Effector memory CD8-positive, alpha-beta T cell (primary cell): ENCODE data around the gene ATOH1.

ENCODE experiments used
- ATAC-seq: fragments of 150-1000 bp; cut with Tn5 transposase; replicated peaks from 2 replicates; pipeline ENCODE4 v1.10.0; 2021; ENCODE audit warnings: mild to moderate bottlenecking, moderate library complexity
- DNase-seq, 3 experiments: peaks; one replicate each; pipeline ENCODE4 v3.0.0; 2021
- H3K27ac Mint-ChIP-seq, 2 donors: one replicate each; pipeline ENCODE4 v1.8.0; 2022; ENCODE audit warnings: mild to moderate bottlenecking in 2 of 2, mixed read lengths in 2 of 2, moderate library complexity in 2 of 2
- H3K27me3 Mint-ChIP-seq, 2 donors: one replicate each; pipeline ENCODE4 v1.8.0; 2022; ENCODE audit warnings: mixed read lengths in 2 of 2
- H3K36me3 Mint-ChIP-seq: one replicate; pipeline ENCODE4 v1.8.0; 2022; ENCODE audit warnings: mild to moderate bottlenecking, moderate library complexity, mixed read lengths; ENCODE audit not compliant: insufficient read depth
- H3K4me1 Mint-ChIP-seq, 2 donors: one replicate each; pipeline ENCODE4 v1.8.0; 2022; ENCODE audit warnings: low read depth in 2 of 2, mixed read lengths in 2 of 2
- H3K4me3 Mint-ChIP-seq, 2 donors: one replicate each; pipeline ENCODE4 v1.8.0; 2022; ENCODE audit warnings: mild to moderate bottlenecking in 2 of 2, mixed read lengths in 2 of 2, moderate library complexity in 2 of 2
- H3K9me3 Mint-ChIP-seq, 2 donors: one replicate each; pipeline ENCODE4 v1.8.0; 2022; ENCODE audit warnings: mixed read lengths in 2 of 2
- total RNA-seq, 9 experiments: gene quantifications; one replicate each; lab custom pipeline; 2026; lab: John Stamatoyannopoulos, UW

Gene ATOH1
- 0 to 0.12 (median 0) reads per million in 9 experiments for total RNA-seq

- H3K27ac Mint-ChIP-seq, result no peak within 1 kb of the TSS
- no peak for ATAC-seq
- peaks cover 0 to 10% of the 10 kb centered on the region in 2 donors for H3K9me3 Mint-ChIP-seq
These were observed at the start of gene ATOH1 for GRCh38 chr4:93828332-93828994. Gene ATOH1 (plus strand): TSS chr4:93828753. CDS start chr4:93828927, 174 bp downstream.

GRCh38 chr4:93779228-93779627 is 49.3 kb upstream of the ATOH1 start:
- H3K4me3 Mint-ChIP-seq, result no peak overlapping the region
- H3K27me3 Mint-ChIP-seq, result no peaks in the 10 kb centered on the region
- peaks cover 0 to 15% of the 10 kb centered on the region in 2 donors for H3K9me3 Mint-ChIP-seq
- ATAC-seq (no peak), DNase-seq (no peak)
- no peaks in the 10 kb centered on the region for H3K36me3 Mint-ChIP-seq
- no peaks in the 10 kb centered on the region for H3K4me1 Mint-ChIP-seq
- H3K27ac Mint-ChIP-seq, result no peak overlapping the region

More at GRCh38 chr4:93828332-93828994, at the start of gene ATOH1:
- Mint-ChIP-seq H3K4me3 (peak within 1 kb of the TSS in 1 of 2 donors; percentile 45), H3K27me3 (peaks cover 54 to 70% of the 10 kb centered on the region in 2 donors), H3K36me3 (no peaks in the 10 kb centered on the region), H3K4me1 (peaks cover 0 to 3% of the 10 kb centered on the region in 2 donors)
- DNase-seq, result no peak

GRCh38 chr4:93780080-93780479 is 48.5 kb upstream of the ATOH1 start:
- Mint-ChIP-seq H3K9me3 (peaks cover 0 to 15% of the 10 kb centered on the region in 2 donors), H3K4me1 (no peaks in the 10 kb centered on the region), H3K36me3 (no peaks in the 10 kb centered on the region), H3K27me3 (no peaks in the 10 kb centered on the region), H3K4me3 (no peak overlapping the region), H3K27ac (no peak overlapping the region)
- DNase-seq (no peak), ATAC-seq (no peak)

- Mint-ChIP-seq H3K27ac (no peak overlapping the region), H3K4me1 (no peaks in the 10 kb centered on the region)
- ATAC-seq, result no peak
These were observed 47.4 kb upstream of the ATOH1 start for GRCh38 chr4:93781198-93781597.

GRCh38 chr4:93786149-93786548 is 42.4 kb upstream of the ATOH1 start:
- Mint-ChIP-seq H3K9me3 (no peaks in the 10 kb centered on the region), H3K27me3 (no peaks in the 10 kb centered on the region), H3K27ac (no peak overlapping the region), H3K36me3 (no peaks in the 10 kb centered on the region), H3K4me1 (no peaks in the 10 kb centered on the region), H3K4me3 (no peak overlapping the region)
- ATAC-seq, result no peak
- DNase-seq, result no peak

More at GRCh38 chr4:93781198-93781597, 47.4 kb upstream of the ATOH1 start:
- no peak for DNase-seq
- Mint-ChIP-seq H3K36me3 (no peaks in the 10 kb centered on the region), H3K27me3 (no peaks in the 10 kb centered on the region), H3K4me3 (no peak overlapping the region), H3K9me3 (peaks cover 0 to 15% of the 10 kb centered on the region in 2 donors)

- H3K27me3 Mint-ChIP-seq, result no peaks in the 10 kb centered on the region
- ATAC-seq (no peak), DNase-seq (no peak)
- no peak overlapping the region for H3K27ac Mint-ChIP-seq
- no peak overlapping the region for H3K4me3 Mint-ChIP-seq
- no peaks in the 10 kb centered on the region for H3K9me3 Mint-ChIP-seq
- H3K36me3 Mint-ChIP-seq, result no peaks in the 10 kb centered on the region
- H3K4me1 Mint-ChIP-seq, result no peaks in the 10 kb centered on the region
These were observed 39.8 kb upstream of the ATOH1 start for GRCh38 chr4:93788712-93789111.

GRCh38 chr4:93791570-93792195 is 36.9 kb upstream of the ATOH1 start:
- DNase-seq (no peak), ATAC-seq (no peak)
- Mint-ChIP-seq H3K9me3 (no peaks in the 10 kb centered on the region), H3K27ac (no peak overlapping the region), H3K4me1 (no peaks in the 10 kb centered on the region), H3K36me3 (no peaks in the 10 kb centered on the region), H3K4me3 (no peak overlapping the region), H3K27me3 (no peaks in the 10 kb centered on the region)

- Mint-ChIP-seq H3K27me3 (no peaks in the 10 kb centered on the region), H3K27ac (no peak overlapping the region), H3K4me1 (no peaks in the 10 kb centered on the region), H3K4me3 (no peak overlapping the region), H3K9me3 (peaks cover 0 to 4% of the 10 kb centered on the region in 2 donors), H3K36me3 (no peaks in the 10 kb centered on the region)
- DNase-seq, result no peak
- ATAC-seq, result no peak
These were observed 26.5 kb upstream of the ATOH1 start for GRCh38 chr4:93802045-93802444.

- no peak overlapping the region for H3K27ac Mint-ChIP-seq
- no peak overlapping the region for H3K4me3 Mint-ChIP-seq
- no peak for ATAC-seq
- H3K36me3 Mint-ChIP-seq, result no peaks in the 10 kb centered on the region
- DNase-seq, result no peak
- no peaks in the 10 kb centered on the region for H3K27me3 Mint-ChIP-seq
- peaks cover 3 to 8% of the 10 kb centered on the region in 2 donors for H3K9me3 Mint-ChIP-seq
- no peaks in the 10 kb centered on the region for H3K4me1 Mint-ChIP-seq
These were observed 18.8 kb upstream of the ATOH1 start for GRCh38 chr4:93809773-93810172.

- no peaks in the 10 kb centered on the region for H3K4me1 Mint-ChIP-seq
- ATAC-seq (no peak), DNase-seq (no peak)
- no peak overlapping the region for H3K27ac Mint-ChIP-seq
- no peaks in the 10 kb centered on the region for H3K36me3 Mint-ChIP-seq
- H3K4me3 Mint-ChIP-seq, result no peak overlapping the region
- peaks cover 3 to 10% of the 10 kb centered on the region in 2 donors for H3K9me3 Mint-ChIP-seq
- no peaks in the 10 kb centered on the region for H3K27me3 Mint-ChIP-seq
These were observed 18.1 kb upstream of the ATOH1 start for GRCh38 chr4:93810340-93810992.

GRCh38 chr4:93813092-93813491 is 15.5 kb upstream of the ATOH1 start:
- ATAC-seq (no peak), DNase-seq (no peak)
- Mint-ChIP-seq H3K4me1 (no peaks in the 10 kb centered on the region), H3K27me3 (no peaks in the 10 kb centered on the region), H3K4me3 (no peak overlapping the region), H3K9me3 (peaks cover 8 to 15% of the 10 kb centered on the region in 2 donors), H3K27ac (no peak overlapping the region), H3K36me3 (no peaks in the 10 kb centered on the region)

- H3K27ac Mint-ChIP-seq, result no peak overlapping the region
- no peaks in the 10 kb centered on the region for H3K36me3 Mint-ChIP-seq
- peaks cover 8 to 15% of the 10 kb centered on the region in 2 donors for H3K9me3 Mint-ChIP-seq
- H3K27me3 Mint-ChIP-seq, result no peaks in the 10 kb centered on the region
- H3K4me3 Mint-ChIP-seq, result no peak overlapping the region
- DNase-seq, result no peak
- ATAC-seq, result no peak
- no peaks in the 10 kb centered on the region for H3K4me1 Mint-ChIP-seq
These were observed 14.4 kb upstream of the ATOH1 start for GRCh38 chr4:93814141-93814540.

GRCh38 chr4:93814722-93815121 is 13.8 kb upstream of the ATOH1 start:
- no peak overlapping the region for H3K27ac Mint-ChIP-seq
- H3K36me3 Mint-ChIP-seq, result no peaks in the 10 kb centered on the region
- no peaks in the 10 kb centered on the region for H3K27me3 Mint-ChIP-seq
- no peaks in the 10 kb centered on the region for H3K4me1 Mint-ChIP-seq
- DNase-seq (no peak), ATAC-seq (no peak)
- H3K9me3 Mint-ChIP-seq, result peaks cover 8 to 15% of the 10 kb centered on the region in 2 donors
- H3K4me3 Mint-ChIP-seq, result no peak overlapping the region
